ENCODE results near the gene OR13J1.
"Not testable (repeated sequence)": the region's sequence is repeated elsewhere in the genome, so short reads cannot be mapped to it uniquely, and the experiment has no call there.

Gene OR13J1

GRCh38 chr9:35870351-35870923, at the start of gene OR13J1:
Gene OR13J1 (minus strand): TSS chr9:35870401. CDS start chr9:35870401, 0 bp downstream.
- no peak for DNase-seq (ENCODE audit: low read depth)

- no peak for DNase-seq (ENCODE audit: low read depth)
Observed at GRCh38 chr9:35919212-35920008, 49.2 kb upstream of the OR13J1 start.

GRCh38 chr9:35918780-35919179, 48.6 kb upstream of the OR13J1 start:
- no peak for DNase-seq (ENCODE audit: low read depth)

- no peak for DNase-seq (ENCODE audit: low read depth)
Observed at GRCh38 chr9:35917261-35917660, 47.1 kb upstream of the OR13J1 start.

- no peak for DNase-seq (ENCODE audit: low read depth)
Observed at GRCh38 chr9:35915681-35916294, 45.6 kb upstream of the OR13J1 start.

GRCh38 chr9:35914301-35914807, 44.2 kb upstream of the OR13J1 start:
- peak; percentile 43 for DNase-seq (ENCODE audit: low read depth)

- DNase-seq (ENCODE audit: low read depth) = not testable (repeated sequence)
Observed at GRCh38 chr9:35913429-35913828, 43.2 kb upstream of the OR13J1 start.

- DNase-seq (ENCODE audit: low read depth) = no peak
Observed at GRCh38 chr9:35912791-35913400, 42.7 kb upstream of the OR13J1 start.

- DNase-seq (ENCODE audit: low read depth) = no peak
Observed at GRCh38 chr9:35911690-35912089, 41.5 kb upstream of the OR13J1 start.

- peak; percentile 74 for DNase-seq (ENCODE audit: low read depth)
Observed at GRCh38 chr9:35910613-35911359, 40.6 kb upstream of the OR13J1 start.

- no peak for DNase-seq (ENCODE audit: low read depth)
Observed at GRCh38 chr9:35909687-35910612, 39.7 kb upstream of the OR13J1 start.

GRCh38 chr9:35909274-35909673, 39.1 kb upstream of the OR13J1 start, which contains the start of gene SPAAR:
Gene SPAAR (plus strand): TSS chr9:35909490. CDS start chr9:35910464, 974 bp downstream.
- DNase-seq (ENCODE audit: low read depth) = no peak

GRCh38 chr9:35908504-35909125, 38.4 kb upstream of the OR13J1 start:
- peak; percentile 77 for DNase-seq (ENCODE audit: low read depth)

- DNase-seq (ENCODE audit: low read depth) = peak; percentile 94
Observed at GRCh38 chr9:35907711-35908503, 37.7 kb upstream of the OR13J1 start.

GRCh38 chr9:35906923-35907699, 36.9 kb upstream of the OR13J1 start:
- peak; percentile 51 for DNase-seq (ENCODE audit: low read depth)

- peak; percentile 92 for DNase-seq (ENCODE audit: low read depth)
Observed at GRCh38 chr9:35905912-35906679, 35.9 kb upstream of the OR13J1 start, which contains the start of gene HRCT1. Gene HRCT1 (plus strand): TSS chr9:35906202. CDS start chr9:35906288, 86 bp downstream.

GRCh38 chr9:35905051-35905781, 35.0 kb upstream of the OR13J1 start:
- peak; percentile 86 for DNase-seq (ENCODE audit: low read depth)

Measured in ELR (cell line).